Activated CD4-positive, alpha-beta T cell treated with anti-CD3 and anti-CD28 coated beads for 48 hours (primary cell): ENCODE data around the gene BARHL2.

ENCODE experiments used
- DNase-seq: peaks from one replicate; pipeline ENCODE4 v3.0.0-alpha.2; 2020

BARHL2 gene

DNA sequence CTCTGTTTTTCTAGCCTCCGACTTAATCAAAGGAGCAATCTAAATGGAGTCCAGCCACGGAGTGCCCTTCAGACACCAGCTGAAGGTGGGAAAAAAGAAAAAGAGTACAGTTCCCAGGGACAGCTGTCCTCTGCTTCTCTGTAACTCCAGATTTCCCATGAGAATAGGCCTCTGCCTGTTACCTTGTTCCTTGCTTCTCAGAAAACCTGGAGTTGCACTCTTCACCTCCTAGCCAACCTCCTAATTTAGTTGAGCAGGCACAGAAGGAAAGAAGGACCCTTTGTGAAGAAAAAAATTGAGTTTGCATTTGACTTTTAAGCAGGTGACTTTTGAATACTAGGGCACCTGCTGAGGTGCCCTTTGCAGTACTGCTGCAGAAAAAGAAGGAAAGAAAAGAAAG is 8.3 kb downstream of the BARHL2 start:
- DNase-seq, result no peak

DNA sequence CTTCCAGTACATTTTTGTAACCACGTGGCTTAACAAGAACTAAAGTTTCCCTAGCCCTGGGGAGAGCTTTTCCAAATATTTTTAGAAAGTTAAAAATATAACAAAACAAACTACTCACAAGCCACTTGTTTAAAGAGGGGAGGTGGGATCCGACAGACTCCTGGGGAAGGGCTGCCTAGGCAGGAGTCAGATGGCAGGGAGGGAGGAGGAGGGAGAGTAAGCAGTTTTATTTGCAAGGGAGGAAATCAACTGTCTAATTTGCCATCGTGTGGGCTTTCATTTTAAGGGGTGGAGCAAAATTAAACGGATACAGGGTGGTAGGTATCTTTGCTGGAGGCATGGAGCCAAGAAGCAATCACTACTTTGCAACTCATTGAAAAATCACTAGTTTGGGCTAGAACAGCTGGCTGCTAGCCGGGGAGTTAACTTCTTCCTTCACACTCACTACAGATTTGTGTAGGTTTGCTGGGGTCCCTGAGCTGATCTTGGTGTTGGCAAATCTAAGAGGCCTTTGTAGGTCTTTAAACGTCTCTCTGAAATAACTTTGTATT is 8.8 kb downstream of the BARHL2 start:
- no peak for DNase-seq

DNA sequence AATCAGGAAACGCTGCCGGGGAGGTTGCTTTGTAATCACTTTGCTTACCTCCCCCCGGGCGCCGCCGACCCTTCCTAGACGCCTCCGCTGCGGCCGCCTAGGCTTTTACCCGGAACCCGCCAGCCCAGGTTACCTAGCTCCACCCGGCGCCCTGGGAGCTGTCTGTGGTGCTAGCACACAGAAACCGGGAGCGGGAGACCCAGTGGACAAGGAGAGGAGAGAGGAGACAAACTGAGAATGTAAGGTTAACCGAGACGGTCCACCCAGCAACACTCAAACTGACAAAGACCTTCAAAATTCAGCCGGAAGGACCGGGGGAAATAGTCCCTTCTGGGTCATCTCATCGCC is 9.8 kb downstream of the BARHL2 start:
- no peak for DNase-seq

DNA sequence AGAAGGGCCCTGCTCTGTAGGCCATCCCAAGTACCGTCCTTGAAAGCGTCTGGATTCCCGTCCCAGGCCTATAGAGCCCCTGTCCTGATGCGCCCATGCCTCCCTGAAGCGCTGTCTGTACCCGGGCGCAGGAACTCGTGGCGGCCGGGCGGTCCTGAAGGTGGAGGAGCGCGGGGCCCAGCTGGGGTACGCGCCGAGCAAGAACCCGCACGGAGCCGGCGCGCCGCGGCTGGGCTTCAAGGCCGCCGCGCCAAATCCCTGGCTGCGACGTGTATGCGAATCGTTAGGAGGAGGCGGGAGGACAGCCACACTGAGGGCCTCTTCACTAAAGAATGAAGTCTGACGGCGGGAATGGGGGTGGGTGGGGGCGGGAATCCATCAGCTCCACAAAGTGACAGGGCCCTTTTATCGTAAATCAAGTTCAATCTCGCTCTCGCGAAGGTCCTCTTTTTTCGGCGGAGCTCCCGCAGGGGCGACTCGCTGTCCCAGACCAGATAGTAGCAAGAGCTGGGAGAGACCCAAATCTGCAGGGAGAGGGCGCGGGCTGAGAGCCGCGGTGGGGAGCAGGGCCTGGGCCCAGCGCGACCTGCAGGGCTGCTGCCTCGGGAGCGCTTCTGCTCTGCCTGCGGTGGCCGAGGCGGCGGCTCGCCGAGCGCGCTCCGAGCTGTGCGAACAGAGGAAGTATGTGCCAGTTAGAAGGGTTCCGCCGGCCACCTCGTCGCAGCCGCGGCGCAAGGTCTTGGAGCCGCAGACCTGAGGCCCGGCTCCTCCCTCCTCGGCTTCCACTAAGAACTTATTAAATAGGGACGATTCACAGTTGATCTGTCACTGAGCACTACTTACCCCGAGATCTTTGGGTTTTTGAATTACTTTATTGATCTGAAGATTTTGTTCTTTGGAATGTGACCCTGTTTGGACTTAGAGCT is 10.4 kb downstream of the BARHL2 start:
- DNase-seq, result no peak

DNA sequence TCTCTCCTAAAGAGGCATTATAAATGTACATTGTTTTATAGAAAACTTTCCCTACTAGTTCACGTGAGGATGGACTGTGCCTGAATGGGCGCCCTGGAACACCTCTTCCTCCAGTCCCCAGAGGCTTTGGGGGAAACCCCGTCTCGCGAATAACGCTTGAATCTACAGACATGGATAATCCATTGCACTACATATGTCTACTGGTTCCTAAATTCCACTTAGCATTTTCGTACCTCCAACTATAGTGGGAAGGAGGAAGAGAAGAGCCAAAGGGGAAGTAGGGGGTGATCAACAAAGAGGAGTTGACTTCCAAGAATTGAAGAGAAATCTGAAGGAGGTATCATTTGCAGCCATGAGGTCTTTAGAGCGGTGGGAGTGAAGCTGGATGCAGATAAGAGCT is 11.1 kb downstream of the BARHL2 start:
- no peak for DNase-seq

DNA sequence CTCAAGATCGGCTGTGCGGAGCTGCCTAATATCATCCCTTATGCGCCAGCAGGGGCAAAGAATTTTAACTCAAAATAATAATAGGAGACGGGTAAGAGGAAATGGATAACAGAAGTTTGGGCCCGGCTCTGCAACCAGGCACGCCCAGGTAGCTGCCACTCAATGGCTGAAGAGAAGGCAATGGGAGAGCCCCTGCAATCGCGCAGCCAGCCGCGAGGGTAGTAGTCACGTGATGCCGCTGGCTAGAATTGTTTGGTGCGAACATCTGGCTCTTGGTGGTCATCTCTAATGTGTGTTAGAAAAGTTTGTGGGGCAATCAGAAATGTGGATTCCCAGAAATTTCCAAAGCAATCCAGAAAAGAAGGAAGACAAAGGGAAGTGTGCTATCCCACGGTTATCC is 12.3 kb downstream of the BARHL2 start:
- DNase-seq, result no peak

DNA sequence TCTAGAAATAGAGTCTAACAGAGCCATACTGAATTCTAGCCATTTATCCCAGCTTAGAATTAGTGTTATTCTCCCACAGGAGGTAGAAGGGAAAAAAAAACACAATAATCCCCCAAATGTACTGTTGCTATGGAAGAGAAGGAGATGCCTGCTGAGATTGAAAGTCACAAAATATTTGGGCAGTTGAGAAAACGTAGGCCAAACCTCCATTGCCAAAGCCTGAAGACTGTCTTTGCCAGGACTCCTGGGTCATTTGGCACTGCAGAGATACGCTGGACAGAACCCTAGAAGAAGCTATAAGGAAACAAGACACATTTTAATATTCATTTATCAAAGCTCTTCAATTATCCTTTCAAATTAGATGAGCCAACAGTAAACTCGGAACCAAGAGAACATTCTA is 22.3 kb downstream of the BARHL2 start:
- no peak for DNase-seq

DNA sequence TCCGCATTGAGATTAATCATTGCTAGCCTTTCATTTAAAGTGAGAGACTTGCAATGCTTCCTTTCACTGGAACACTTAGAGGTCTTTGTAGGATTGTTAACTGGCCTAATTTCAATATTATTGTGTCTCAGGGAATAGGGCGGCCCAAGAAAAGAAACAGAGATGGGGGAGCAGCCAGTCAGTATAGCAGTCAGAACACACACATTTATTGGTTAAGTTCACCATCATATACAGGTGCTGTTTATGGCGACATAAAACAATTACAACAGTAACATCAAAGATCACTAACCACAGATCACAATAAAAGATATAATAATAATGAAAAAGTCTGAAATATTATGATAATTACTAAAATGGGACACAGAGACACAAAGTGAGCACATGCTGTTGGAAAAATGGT is 29.4 kb downstream of the BARHL2 start:
- no peak for DNase-seq

DNA sequence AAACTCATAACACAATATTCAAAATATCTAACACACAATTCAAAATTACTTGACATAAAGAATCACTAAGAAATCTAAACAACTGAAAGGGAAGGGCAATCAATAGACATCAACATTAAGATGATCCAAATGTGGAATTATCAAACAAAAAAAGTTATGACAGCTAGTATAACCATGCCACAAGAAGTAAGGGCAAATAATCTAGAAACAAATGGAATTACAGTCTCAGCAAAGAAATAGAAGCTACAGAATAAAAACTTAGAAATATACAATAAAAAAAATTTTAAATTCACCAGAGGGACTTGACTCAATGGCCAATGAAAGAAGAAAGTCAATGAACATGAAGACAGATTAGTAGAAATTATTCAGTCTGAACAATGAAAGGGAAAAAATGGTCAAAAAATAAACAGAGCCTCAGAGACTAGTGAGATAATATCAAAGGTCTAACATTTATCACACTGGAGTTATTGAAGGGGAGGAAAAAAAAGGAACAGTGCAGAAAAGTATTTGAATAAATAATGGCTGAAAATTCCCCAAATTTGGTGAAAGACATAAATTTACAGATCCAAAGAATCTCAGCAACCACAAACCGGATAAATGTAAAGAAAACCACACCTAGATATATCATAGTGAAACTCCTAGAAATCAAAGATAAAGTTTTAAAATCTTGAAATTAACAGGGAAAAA is 41.8 kb downstream of the BARHL2 start:
- no peak for DNase-seq

DNA sequence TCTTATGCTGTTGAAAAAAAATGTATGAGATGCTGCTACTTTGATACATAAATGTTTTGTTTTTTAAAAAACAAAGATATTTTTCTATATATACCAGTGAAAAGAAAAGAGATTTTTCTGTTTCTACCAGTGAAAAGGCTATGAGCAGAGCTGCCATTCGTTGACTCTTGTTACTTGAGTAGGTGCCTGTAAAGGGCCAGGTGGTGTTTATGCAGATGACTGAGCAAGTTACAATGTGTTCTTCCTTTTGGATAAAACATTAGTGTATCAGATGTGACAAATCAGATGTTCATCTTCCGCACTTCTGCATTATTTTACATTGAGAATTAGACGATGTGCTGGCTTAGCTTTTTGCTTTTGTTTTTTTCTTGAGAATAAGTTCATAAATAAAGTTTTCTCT is 45.4 kb downstream of the BARHL2 start:
- no peak for DNase-seq

DNA sequence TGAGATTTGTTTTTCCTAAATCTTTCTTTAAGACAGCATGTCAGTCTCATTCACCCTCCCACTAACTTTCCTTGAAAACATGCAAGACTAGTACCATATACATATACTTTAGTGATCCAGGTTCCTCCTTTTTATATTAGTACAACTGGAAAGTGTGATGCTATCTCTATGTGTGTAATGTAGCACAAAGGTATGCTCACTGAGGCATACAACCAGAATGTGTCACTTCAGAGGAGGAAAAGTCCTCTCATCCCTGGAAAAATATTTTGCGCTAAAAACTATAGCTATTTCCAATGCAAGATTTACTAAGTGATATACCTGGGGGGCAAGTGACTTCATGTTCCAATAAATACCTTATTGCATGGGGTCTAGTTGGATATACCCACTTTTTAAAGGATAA is 45.9 kb downstream of the BARHL2 start:
- DNase-seq, result no peak
